ENCODE data around the gene GRAP2. TPM values are rescaled to one million over a fixed set of nuclear protein-coding genes. Genes with fewer than 3 reads are reported as not detected.

GRAP2 gene
- total and polyA plus RNA-seq, 2 of the 8 experiments (the other 6 are each of a cell fraction or from before 2014, with no cell fraction given): 0.08 TPM; not detected in 1

DNA sequence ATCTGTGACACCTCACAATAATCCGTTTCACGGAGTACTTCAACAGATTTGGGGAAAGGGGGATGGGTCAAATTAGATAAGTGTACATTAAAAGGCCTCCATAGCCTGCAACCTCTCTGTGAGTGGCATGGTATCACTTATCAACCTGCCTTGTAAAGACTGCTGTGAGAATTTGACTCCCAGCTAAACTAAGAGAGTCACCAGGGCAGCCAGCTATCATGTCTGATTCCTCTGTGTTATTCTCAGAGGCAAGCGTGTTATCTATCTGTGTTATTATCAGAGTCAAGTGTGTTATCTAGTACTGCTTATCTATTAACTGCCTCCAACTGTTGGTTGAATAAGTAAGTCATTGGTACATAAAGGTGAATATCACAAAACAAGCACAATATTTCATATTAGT is 89.8 kb downstream of the GRAP2 start:
- WGBS, 2 experiments (ENCODE audit: extremely low coverage in 1 of 2, insufficient coverage in 1 of 2, insufficient read length in 1 of 2, insufficient replicate concordance in 2 of 2, low coverage in 1 of 2, low lambda C conversion rate in 2 of 2, missing lambda C conversion rate in 1 of 2): 87% methylated on average over 3 of the region's 3 CpGs; no CpG with 5 or more reads in 1 of the 2 experiments
- CTCF ChIA-PET (ENCODE audit: partially characterized antibody): interaction anchor here (0.6 to 1.7 kb wide), 6 partner anchors 15 to 497 kb away, joined by 3 to 6 read pairs (median 4); no protein-coding TSS in a partner anchor

More for the DNA sequence above, 89.8 kb downstream of the GRAP2 start:
- DNase-seq (ENCODE audit: low read depth in 1 of 2, low spot score in 2 of 2) (no peak), FAIRE-seq (no peak)
- H4K8ac ChIP-seq (ENCODE audit: extremely low read depth, insufficient read depth, low read length): no peak overlapping the region
- no peak overlapping the region for H2AK5ac ChIP-seq (ENCODE audit: low read depth, low read length)
- no peak overlapping the region for H2BK20ac ChIP-seq (ENCODE audit: low read length)
- H3K9me3 ChIP-seq (ENCODE audit: insufficient read depth in 2 of 2, low read depth in 1 of 2, low read length in 1 of 2): no peaks in the 10 kb centered on the region
- no peak overlapping the region for H3K14ac ChIP-seq (ENCODE audit: insufficient read length)
- peaks cover 0 to 2% of the 10 kb centered on the region in 2 experiments; a peak in 1 of 4 replicates for H3K79me2 ChIP-seq (ENCODE audit: control insufficient read depth in 1 of 2, insufficient read depth in 2 of 2, low read length in 2 of 2)
- H3K36me3 ChIP-seq (ENCODE audit: control insufficient read depth in 2 of 4, insufficient read depth in 4 of 4, low read length in 3 of 4): no peaks in the 10 kb centered on the region
- no peak overlapping the region for H2BK15ac ChIP-seq (ENCODE audit: low read length)
- no peak overlapping the region for H3K4me2 ChIP-seq (ENCODE audit: insufficient read depth in 1 of 2, low read depth in 2 of 2, low read length in 2 of 2)
- H3K79me1 ChIP-seq (ENCODE audit: low read depth, low read length): no peaks in the 10 kb centered on the region
- H4K91ac ChIP-seq (replicated peaks; ENCODE audit: insufficient read length, low read length): no peak overlapping the region
- H3K27ac ChIP-seq (ENCODE audit: low read depth, low read length): no peak overlapping the region
- no peak overlapping the region for H2BK12ac ChIP-seq (ENCODE audit: low read depth, low read length)
- no peak overlapping the region for H3K56ac ChIP-seq (replicated peaks; ENCODE audit: insufficient read length, low read depth, low read length)
- no peak overlapping the region for H3K18ac ChIP-seq (ENCODE audit: extremely low read depth, low read length)
- peaks cover 7% of the 10 kb centered on the region; the same call in 1 of the 2 replicates for H3K23me2 ChIP-seq (ENCODE audit: low read depth, low read length)
- no peak for TF ChIP-seq EP300 (IDR thresholded peaks at IDR 0.05; ENCODE audit: borderline replicate concordance in 1 of 2, low read depth in 2 of 2, low read length in 2 of 2)
- H3K9ac ChIP-seq (replicated peaks in 1 of 4; ENCODE audit: extremely low read depth in 1 of 4, low read depth in 3 of 4, low read length in 3 of 4): no peak overlapping the region
- H4K5ac ChIP-seq (ENCODE audit: insufficient read length, low read depth, low read length): no peak overlapping the region
- POLR2A ChIA-PET (ENCODE audit: partially characterized antibody): interaction anchor here (1.4 kb wide), 2 partner anchors 40 to 468 kb away, joined by 3 read pairs; no protein-coding TSS in a partner anchor
- H3K4ac ChIP-seq (replicated peaks; ENCODE audit: insufficient read length, low read depth, low read length): no peak overlapping the region
- no peak overlapping the region for H2BK120ac ChIP-seq (replicated peaks; ENCODE audit: low read depth, low read length)
- H4K20me1 ChIP-seq (replicated peaks in 1 of 2; ENCODE audit: control insufficient read depth in 1 of 2, insufficient read depth in 2 of 2, low read length in 2 of 2): no peaks in the 10 kb centered on the region
- peaks cover 0 to 17% (median 13%) of the 10 kb centered on the region in 4 experiments; a peak in 6 of 7 replicates for H3K27me3 ChIP-seq (replicated peaks in 1 of 4; ENCODE audit: control insufficient read depth in 3 of 4, extremely low read depth in 1 of 4, insufficient read depth in 3 of 4, low read length in 3 of 4)
- no peak overlapping the region for H3K4me3 ChIP-seq (ENCODE audit: extremely low read depth in 1 of 4, insufficient read depth in 2 of 4, low read depth in 3 of 4, low read length in 4 of 4)
- H3K23ac ChIP-seq (ENCODE audit: insufficient read length): no peak overlapping the region
- H2AFZ ChIP-seq (ENCODE audit: low read length): no peak overlapping the region
- H3K4me1 ChIP-seq (replicated peaks in 1 of 4; ENCODE audit: control insufficient read depth in 3 of 4, insufficient read depth in 4 of 4, low read length in 3 of 4): peaks cover 3 to 9% (median 7%) of the 10 kb centered on the region in 4 experiments; a peak in 6 of 7 replicates
- no peak overlapping the region for H2BK5ac ChIP-seq (ENCODE audit: low read depth, low read length)

Measured in H1 (cell line).